ENCODE data around the gene CREBBP. TPM values are rescaled to one million over a fixed set of nuclear protein-coding genes. Genes with fewer than 3 reads are reported as not detected.

CREBBP gene
- total RNA-seq, 1 experiment from 2014 or later: 79.6 TPM

DNA sequence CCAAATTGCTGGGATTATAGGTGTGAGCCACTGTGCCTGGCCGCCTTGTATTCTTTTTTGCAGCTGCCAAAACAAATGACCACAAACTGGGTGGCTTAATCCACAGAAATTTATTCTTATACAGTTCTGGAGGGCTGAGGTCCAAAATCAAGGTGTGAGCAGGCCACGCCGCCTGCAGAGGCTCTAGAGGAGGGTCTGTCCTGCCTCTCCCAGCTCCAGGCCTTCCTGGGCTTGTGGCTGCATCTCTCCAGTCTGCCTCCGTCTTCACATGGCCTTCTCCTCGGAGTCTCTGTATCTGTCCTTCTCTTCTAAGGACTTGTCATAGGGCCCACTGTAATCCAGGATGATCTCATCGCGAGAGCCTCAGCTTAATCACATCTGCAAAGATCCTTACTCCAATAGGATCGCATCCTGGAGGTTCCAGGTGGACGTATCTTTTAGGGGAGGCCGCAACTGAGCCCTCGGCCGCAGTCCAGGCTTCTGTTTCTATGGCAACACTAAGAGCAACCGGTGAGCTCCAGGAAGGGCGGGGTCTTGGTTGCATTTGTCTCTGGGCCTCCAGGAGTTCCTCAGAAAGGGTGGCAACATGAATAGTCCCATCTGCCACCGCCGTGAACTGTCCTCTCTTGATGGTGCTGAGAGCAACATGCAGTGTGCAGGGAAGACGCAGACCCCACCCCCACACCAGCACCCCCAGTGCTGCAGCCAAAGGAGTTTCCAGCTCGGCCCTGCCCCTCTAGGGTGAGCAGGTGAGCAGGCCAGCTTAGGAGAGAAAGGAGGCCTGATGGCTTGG lies 29.5 kb upstream of the CREBBP start:
- intact Hi-C loops (cut with micrococcal nuclease; ENCODE audit: unreplicated experiment): no loop called here
- ChIA-PET CTCF (no interaction called here), POLR2A (ENCODE audit: low non-redundant PET) (no interaction called here)
- H3K27ac ChIP-seq (ENCODE audit: low read depth, low read length, poor library complexity, severe bottlenecking): no peak overlapping the region
- TF ChIP-seq, protein P1, sequence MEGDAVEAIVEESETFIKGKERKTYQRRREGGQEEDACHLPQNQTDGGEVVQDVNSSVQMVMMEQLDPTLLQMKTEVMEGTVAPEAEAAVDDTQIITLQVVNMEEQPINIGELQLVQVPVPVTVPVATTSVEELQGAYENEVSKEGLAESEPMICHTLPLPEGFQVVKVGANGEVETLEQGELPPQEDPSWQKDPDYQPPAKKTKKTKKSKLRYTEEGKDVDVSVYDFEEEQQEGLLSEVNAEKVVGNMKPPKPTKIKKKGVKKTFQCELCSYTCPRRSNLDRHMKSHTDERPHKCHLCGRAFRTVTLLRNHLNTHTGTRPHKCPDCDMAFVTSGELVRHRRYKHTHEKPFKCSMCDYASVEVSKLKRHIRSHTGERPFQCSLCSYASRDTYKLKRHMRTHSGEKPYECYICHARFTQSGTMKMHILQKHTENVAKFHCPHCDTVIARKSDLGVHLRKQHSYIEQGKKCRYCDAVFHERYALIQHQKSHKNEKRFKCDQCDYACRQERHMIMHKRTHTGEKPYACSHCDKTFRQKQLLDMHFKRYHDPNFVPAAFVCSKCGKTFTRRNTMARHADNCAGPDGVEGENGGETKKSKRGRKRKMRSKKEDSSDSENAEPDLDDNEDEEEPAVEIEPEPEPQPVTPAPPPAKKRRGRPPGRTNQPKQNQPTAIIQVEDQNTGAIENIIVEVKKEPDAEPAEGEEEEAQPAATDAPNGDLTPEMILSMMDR (conservative IDR thresholded peaks at IDR 0.05; ENCODE audit: low read depth, low read length): no peak
- TF ChIP-seq EZH2 (IDR thresholded peaks at IDR 0.05; ENCODE audit: borderline replicate concordance, low read depth, low read length, poor library complexity, severe bottlenecking): no peak
- no peaks in the 10 kb centered on the region for H3K9me3 ChIP-seq (ENCODE audit: low read depth, low read length, poor library complexity, severe bottlenecking)
- H3K27me3 ChIP-seq (replicated peaks; ENCODE audit: insufficient read depth, low read depth, low read length, poor library complexity): no peaks in the 10 kb centered on the region
- DNase-seq (ENCODE audit: low spot score): no peak
- no peaks in the 10 kb centered on the region for H3K4me1 ChIP-seq (ENCODE audit: insufficient read depth, low read length, poor library complexity, severe bottlenecking)
- no peak overlapping the region for H3K4me3 ChIP-seq (ENCODE audit: low read depth, low read length, poor library complexity, severe bottlenecking)
- no peaks in the 10 kb centered on the region for H3K36me3 ChIP-seq (ENCODE audit: insufficient read depth, low read length, poor library complexity, severe bottlenecking)
- BruUV-seq (replicated peaks): no TSS peak

DNA sequence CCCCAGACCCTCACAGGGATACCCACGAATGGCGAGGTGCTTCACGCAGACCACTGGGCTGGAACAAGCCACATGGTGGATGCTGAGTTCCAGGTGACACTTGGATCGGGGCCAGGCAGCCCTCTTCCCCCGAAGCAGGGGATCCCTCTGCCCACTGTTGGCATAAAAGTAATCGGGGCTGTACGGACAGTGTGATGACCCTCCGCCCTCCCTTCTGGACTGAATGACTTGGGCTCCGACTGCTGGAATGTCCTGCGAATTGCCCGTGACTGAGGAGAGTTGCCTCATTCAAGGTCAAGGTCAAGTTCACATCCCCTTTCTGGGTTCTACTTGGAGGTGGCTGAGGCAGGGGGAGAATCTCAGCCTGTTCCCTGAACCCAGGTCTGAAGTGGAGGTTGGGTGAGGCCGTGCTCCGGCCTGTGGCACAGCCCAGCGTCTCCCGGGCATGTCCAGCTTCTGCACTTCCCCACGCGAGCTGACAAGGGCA lies 28.5 kb upstream of the CREBBP start:
- H3K27me3 ChIP-seq (replicated peaks; ENCODE audit: insufficient read depth, low read depth, low read length, poor library complexity): no peaks in the 10 kb centered on the region
- no peaks in the 10 kb centered on the region for H3K9me3 ChIP-seq (ENCODE audit: low read depth, low read length, poor library complexity, severe bottlenecking)
- no peak for TF ChIP-seq EZH2 (IDR thresholded peaks at IDR 0.05; ENCODE audit: borderline replicate concordance, low read depth, low read length, poor library complexity, severe bottlenecking)
- TF ChIP-seq, protein P1 (conservative IDR thresholded peaks at IDR 0.05; ENCODE audit: low read depth, low read length): no peak
- no peak overlapping the region for H3K27ac ChIP-seq (ENCODE audit: low read depth, low read length, poor library complexity, severe bottlenecking)
- no peaks in the 10 kb centered on the region for H3K36me3 ChIP-seq (ENCODE audit: insufficient read depth, low read length, poor library complexity, severe bottlenecking)
- no peak overlapping the region for H3K4me3 ChIP-seq (ENCODE audit: low read depth, low read length, poor library complexity, severe bottlenecking)
- no peaks in the 10 kb centered on the region for H3K4me1 ChIP-seq (ENCODE audit: insufficient read depth, low read length, poor library complexity, severe bottlenecking)
- BruUV-seq (replicated peaks): no TSS peak
- CTCF ChIA-PET: no interaction called here
- POLR2A ChIA-PET (ENCODE audit: low non-redundant PET): no interaction called here
- intact Hi-C loops (cut with micrococcal nuclease; ENCODE audit: unreplicated experiment): no loop called here
- DNase-seq (ENCODE audit: low spot score): no peak

- DNase-seq (ENCODE audit: low spot score): no peak
- Histone ChIP-seq H3K27ac (ENCODE audit: low read depth, low read length, poor library complexity, severe bottlenecking) (no peak overlapping the region), H3K4me3 (ENCODE audit: low read depth, low read length, poor library complexity, severe bottlenecking) (no peak overlapping the region), H3K9me3 (ENCODE audit: low read depth, low read length, poor library complexity, severe bottlenecking) (no peaks in the 10 kb centered on the region), H3K27me3 (replicated peaks; ENCODE audit: insufficient read depth, low read depth, low read length, poor library complexity) (no peaks in the 10 kb centered on the region), H3K36me3 (ENCODE audit: insufficient read depth, low read length, poor library complexity, severe bottlenecking) (no peaks in the 10 kb centered on the region), H3K4me1 (ENCODE audit: insufficient read depth, low read length, poor library complexity, severe bottlenecking) (no peaks in the 10 kb centered on the region)
- ChIA-PET POLR2A (ENCODE audit: low non-redundant PET) (no interaction called here), CTCF (no interaction called here)
- TF ChIP-seq EZH2 (IDR thresholded peaks at IDR 0.05; ENCODE audit: borderline replicate concordance, low read depth, low read length, poor library complexity, severe bottlenecking): no peak
- TF ChIP-seq, protein P1 (conservative IDR thresholded peaks at IDR 0.05; ENCODE audit: low read depth, low read length): no peak
- no TSS peak for BruUV-seq (replicated peaks)
- intact Hi-C loops (cut with micrococcal nuclease; ENCODE audit: unreplicated experiment): no loop called here
Observed at GRCh38 chr16:3907586-3907985, 27.1 kb upstream of the CREBBP start.

Measured in A673 (cell line).